Smooth muscle cell of the pulmonary artery (primary cell): ENCODE measurements around the gene NAB2. TPM values are rescaled to one million over a fixed set of nuclear protein-coding genes. Genes with fewer than 3 reads are reported as not detected.

Source experiments
- total RNA-seq: library from RNA; depleted of rRNA; stranded (reverse); fragments of >200 nt; gene quantifications from 2 replicates; pipeline ENCODE4 v1.2.3, GENCODE V29; 2014

NAB2 gene
- total RNA-seq = 47.2 and 51.8 TPM in 2 replicates

GRCh38 chr12:57088354-57089270, at the start of gene NAB2:
Gene NAB2 (plus strand): TSS chr12:57089114. CDS start chr12:57089272, 158 bp downstream.

GRCh38 chr12:57049890-57050289, 39.0 kb upstream of the NAB2 start, which contains the start of gene MYO1A:
Gene MYO1A (minus strand): TSS chr12:57050129. CDS start chr12:57048323, 1,806 bp downstream.

GRCh38 chr12:57078519-57079404, 10.2 kb upstream of the NAB2 start, which contains the start of gene NEMP1:
Gene NEMP1 (minus strand): TSS chr12:57078791. CDS start chr12:57078745, 46 bp downstream.

GRCh38 chr12:57111031-57111734, 22.3 kb downstream of the NAB2 start, which contains the start of gene STAT6:
Gene STAT6 (minus strand): TSS chr12:57111362. CDS start chr12:57108278, 3,084 bp downstream.

GRCh38 chr12:57127726-57128518, 39.0 kb downstream of the NAB2 start, which contains the start of gene LRP1:
Gene LRP1 (plus strand): TSS chr12:57128483. CDS start chr12:57128965, 482 bp downstream.

Other genes starting within 250 kb of the NAB2 start
- not detected in 2 replicates for gene SDR9C7, start 154.7 kb upstream of the NAB2 start, total RNA-seq
- gene RDH16, start 131.5 kb upstream of the NAB2 start, total RNA-seq = 0.13 and 0.17 TPM in 2 replicates
- 4.5 and 5.9 TPM in 2 replicates for gene ZBTB39, start 82.6 kb upstream of the NAB2 start, total RNA-seq
- not detected in 2 replicates for gene TAC3, start 72.6 kb upstream of the NAB2 start, total RNA-seq
- gene MYO1A, start 39.0 kb upstream of the NAB2 start, total RNA-seq = under 0.01 and 0.53 TPM in 2 replicates
- gene NEMP1, start 10.3 kb upstream of the NAB2 start, total RNA-seq = 6.6 and 9.9 TPM in 2 replicates
- 104 and 110 TPM in 2 replicates for gene STAT6, start 22.2 kb downstream of the NAB2 start, total RNA-seq
- 1,272 and 1,561 TPM in 2 replicates for gene LRP1, start 39.4 kb downstream of the NAB2 start, total RNA-seq
- gene LRP1-AS, start 58.5 kb downstream of the NAB2 start, total RNA-seq = 0.20 TPM in 1 of 2 replicates, not detected in the other
- 28.2 and 49.1 TPM in 2 replicates for gene NXPH4, start 127.7 kb downstream of the NAB2 start, total RNA-seq
- 235 and 319 TPM in 2 replicates for gene SHMT2, start 140.6 kb downstream of the NAB2 start, total RNA-seq
- 0.26 and 0.33 TPM in 2 replicates for gene STAC3, start 162.1 kb downstream of the NAB2 start, total RNA-seq